RPMI8226 (cell line): ENCODE data around the gene NME7.
"Not testable (repeated sequence)": the region's sequence is repeated elsewhere in the genome, so short reads cannot be mapped to it uniquely, and the experiment has no call there.

Source experiments
- DNase-seq: peaks from one replicate; pipeline ENCODE4 v3.0.0-alpha.2; 2015

The NME7 gene

DNA sequence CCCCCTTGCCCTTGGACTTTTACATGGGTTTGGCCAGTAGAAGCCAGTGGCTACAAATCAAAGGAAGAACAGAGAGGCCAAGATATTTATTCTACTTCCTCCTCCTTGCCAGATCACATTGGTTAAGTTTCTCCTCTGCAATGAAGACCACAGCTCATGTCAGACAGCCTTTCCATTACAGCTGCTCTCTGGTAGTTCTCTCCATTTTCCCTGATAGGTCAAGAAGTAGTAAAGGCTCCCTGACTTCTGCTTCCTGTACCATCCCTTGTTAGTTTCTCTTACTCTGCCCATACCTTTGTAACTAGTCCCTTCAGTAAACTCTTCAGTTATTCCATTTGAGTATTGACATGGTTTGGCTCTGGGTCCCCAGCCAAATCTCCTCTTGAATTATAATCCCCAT is 27.8 kb downstream of the NME7 start:
- no peak for DNase-seq

DNA sequence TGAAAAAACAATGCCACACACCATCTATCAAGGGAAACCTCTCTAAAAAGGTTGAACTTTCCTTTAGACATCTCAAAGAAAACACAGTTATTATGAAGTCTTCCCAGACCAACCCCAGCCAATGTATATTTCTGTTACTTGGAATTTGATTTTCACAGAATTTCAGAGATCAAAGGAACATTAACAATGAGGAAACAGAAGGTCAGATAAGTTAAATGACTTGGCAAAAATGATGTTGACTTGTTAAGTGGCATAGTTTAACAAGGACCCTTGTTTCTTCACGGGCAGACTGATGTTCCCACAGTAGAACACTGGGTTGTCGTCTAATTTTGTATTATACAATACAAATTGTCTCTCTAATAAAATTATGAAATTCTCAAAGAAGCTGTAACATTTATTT is 29.0 kb downstream of the NME7 start:
- DNase-seq, result no peak

GRCh38 chr1:169336947-169337715 is 30.5 kb downstream of the NME7 start:
- DNase-seq, result not testable (repeated sequence)

DNA sequence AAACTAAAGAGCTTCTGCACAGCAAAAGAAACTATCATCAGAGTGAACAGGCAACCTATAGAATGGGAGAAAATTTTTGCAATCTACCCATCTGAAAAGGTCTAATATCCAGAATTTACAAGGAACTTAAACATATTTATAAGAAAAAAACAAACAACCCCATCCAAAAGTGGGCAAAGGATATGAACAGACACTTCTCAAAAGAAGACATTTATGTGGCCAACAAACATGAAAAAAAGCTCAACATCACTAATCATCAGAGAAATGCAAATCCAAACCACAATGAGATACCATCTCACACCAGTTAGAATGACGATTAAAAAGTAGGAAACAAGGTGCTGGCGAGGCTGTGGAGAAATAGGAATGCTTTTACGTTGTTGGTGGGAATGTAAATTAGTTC is 32.9 kb downstream of the NME7 start:
- not testable (repeated sequence) for DNase-seq

GRCh38 chr1:169330927-169331326 is 36.7 kb downstream of the NME7 start:
- no peak for DNase-seq

DNA sequence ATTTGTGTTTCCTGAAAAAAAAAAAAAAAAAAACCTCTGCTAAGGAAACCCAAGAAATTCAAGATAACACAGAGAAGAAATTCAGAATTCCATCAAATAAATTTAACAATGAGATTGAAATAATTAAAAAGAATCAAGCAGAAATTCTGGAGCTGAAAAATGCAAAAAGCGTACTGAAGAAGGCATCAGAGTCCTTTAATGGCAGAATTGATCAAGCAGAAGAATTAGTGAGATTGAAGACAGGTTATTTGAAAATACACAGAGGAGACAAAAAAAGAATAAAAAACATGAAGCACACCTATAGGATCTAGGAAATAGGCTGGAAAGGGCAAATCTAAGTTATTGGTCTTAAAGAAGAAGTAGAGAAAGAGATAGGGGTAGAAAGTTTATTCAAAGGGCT is 38.2 kb downstream of the NME7 start:
- DNase-seq, result no peak

GRCh38 chr1:169327875-169328274 is 39.7 kb downstream of the NME7 start:
- DNase-seq, result no peak

DNA sequence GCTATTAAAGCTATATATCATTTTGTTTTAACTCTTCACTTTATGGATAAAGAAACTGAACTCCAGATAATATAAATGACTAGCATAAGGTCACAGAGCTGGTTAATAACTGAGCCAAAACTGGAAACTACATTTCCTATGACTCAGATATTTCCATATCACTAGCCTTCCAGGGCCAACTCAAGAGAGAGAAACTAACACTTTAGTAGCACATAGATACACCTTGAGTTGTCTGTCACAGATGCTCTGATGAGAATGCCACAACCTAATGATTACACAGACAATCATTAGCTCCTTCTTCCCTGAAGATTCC is 40.7 kb downstream of the NME7 start:
- no peak for DNase-seq

- no peak for DNase-seq
Observed at GRCh38 chr1:169326261-169326955, 41.2 kb downstream of the NME7 start.

- DNase-seq, result no peak
Observed at GRCh38 chr1:169325117-169325516, 42.5 kb downstream of the NME7 start.

GRCh38 chr1:169322138-169322537 is 45.5 kb downstream of the NME7 start:
- no peak for DNase-seq

- no peak for DNase-seq
Observed at GRCh38 chr1:169321539-169321938, 46.1 kb downstream of the NME7 start.

DNA sequence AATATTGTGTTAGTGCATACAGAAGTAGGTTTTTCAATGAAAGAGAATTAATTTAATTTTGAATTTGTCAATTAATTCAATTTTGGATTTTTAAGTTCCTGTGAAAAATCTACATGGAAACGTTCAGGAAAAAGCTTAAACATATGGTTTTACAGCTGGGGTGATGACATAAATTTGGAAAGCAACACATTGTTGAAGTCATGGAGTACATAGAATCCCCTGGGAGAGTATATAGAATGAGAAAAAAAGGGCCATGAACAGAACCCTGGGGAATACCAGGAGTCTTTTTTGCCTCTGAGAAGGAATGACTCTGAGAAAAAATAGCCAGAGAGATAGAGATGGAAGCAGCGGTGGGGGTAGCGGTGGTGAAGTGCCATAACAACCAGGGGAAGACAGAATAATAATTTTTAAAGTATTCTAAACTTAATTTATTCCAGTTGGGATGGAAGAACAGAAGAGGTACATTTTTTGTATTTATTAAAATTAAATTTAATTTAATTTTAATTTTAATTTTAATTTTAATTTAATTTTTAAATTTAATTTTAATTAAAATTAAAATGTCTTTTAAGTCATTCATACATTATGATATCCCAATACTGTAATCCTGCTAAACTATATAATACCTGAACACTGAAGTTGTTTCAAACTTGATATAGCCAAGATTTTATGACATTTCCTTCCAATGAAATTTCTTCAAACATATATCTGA is 48.9 kb downstream of the NME7 start:
- no peak for DNase-seq

DNA sequence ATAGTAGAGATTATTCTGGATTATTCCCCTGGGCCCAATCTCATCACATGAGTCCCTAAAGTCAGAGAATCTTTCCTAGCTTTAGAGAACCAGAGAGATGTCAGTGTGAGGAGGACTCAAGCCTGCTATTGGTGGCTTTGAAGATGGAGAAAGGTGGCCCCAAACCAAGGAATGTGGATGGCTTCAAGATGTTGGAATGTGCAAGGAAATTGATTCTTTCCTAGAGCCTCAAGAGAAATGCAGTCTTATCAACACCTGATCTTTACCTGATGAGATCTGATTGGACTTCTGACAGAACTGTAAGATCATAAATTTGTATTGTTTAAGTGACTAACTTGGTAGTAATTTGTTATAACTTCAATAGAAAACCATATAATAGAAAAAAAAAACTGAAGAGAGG is 51.0 kb downstream of the NME7 start:
- no peak for DNase-seq

- DNase-seq, result no peak
Observed at GRCh38 chr1:169312084-169312954, 55.3 kb downstream of the NME7 start.

DNA sequence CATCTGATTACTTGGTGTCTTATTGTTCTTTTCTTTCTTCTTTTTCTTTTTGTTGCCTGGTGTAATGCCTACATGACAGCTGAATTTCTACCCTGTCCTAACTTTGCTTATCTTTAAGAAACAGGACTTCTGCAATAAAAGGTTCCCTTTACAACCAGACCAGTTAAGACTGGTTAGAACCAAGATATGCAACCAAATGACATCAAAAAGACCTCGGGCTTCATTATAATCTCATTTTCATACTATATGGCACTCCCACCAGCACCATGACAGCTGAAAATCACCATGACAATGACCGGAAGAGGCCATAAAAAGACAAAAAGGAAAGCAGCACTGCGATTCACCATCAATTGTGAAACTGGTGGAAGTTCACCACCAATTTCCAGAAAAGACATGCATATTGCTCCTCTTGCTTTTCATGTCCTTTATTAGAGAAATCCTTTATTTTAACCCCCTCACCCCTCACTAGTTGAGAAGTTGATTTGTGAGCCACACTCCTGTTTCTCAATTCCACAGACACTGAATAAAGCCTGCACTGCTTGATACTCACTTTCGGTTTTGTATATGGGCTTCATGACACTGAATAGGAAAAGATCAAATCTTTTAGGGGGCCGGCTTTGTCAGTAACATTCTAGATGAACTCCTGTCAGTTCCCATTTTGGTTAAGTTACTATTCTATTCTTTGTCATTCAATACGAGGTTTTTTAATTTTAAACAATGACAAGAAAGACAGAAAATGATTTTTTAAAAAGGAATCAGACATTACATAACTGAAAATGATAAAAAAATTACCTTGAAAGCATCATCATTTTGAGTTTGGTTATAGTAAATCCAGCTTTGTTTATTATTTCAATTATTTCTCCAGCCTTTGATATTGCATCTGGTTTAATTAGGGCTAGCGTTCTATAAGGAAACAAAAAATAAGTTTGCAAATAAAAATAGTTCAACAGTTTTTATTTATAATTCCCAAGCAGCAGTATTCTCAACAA is 58.1 kb downstream of the NME7 start:
- DNase-seq, result no peak

DNA sequence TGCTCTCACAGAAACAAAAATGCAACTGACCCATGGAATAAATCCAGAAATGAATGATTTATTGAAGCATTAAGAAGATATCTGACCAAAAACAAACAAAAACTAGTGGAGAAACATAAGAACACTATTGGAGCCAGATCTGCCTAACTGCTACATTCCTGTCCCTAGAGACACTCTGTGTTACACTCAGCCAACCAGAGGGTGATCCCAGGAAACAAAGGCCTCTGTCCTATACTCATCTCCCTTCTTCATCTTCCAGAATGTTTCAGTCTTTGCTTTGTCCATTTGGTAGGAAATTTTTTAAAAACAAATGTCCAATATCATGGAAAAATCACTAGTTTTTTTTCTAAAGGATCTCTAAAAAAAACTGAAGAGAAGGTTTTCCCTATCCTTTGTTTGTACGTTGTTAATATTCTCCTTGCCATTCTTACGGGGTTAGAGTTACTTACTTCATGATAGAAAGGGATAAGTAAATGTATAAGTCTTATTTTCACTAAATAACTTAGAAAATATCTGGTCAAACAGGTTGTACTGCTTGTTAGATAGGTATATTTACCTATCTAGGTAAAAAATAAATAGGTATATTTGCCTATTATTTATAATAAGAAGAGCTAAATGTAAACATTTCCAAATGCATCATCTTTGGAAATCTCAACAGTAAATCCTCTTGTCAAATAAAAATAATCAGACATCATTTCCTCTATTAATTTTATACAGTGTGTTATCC is 59.1 kb downstream of the NME7 start:
- no peak for DNase-seq

DNA sequence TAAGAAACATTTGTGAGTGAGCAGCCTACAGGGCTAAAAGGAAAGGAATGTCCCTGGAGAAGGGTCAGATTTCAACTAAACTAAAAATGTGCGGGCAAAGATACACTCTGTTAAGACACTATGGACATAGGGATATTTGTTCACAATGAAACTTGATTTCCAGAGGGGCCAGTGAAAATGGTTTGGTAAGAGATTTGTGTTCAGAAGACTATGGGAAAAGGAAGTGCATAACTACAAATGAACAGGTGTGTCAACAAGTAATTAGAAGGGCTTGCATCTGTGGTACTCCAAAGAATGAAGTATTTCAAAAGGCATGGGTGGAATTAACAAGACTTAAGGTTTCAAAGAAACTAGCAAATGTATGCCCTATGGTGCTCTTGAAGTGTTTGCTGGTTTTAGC is 60.4 kb downstream of the NME7 start:
- no peak for DNase-seq

GRCh38 chr1:169305948-169306347 is 61.6 kb downstream of the NME7 start:
- DNase-seq, result no peak

DNA sequence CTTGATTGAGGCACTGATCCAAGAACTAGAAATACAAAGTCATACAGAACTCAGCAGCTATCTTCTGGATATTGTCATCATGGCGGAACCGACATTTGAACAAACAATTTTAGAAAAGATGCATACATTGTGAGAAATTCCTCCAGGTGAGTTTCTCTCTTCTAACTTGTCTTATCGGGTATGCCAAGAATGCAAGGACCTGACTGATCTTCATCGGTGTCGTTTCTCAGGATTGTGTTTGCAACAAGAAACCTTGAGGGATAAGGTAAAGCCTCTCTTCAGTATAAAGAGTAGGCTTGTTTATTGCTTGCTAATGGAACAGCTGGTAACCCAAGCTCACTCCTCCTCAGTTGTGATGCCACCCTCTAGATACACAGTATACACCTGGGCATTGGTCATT is 62.2 kb downstream of the NME7 start:
- DNase-seq, result no peak

GRCh38 chr1:169300854-169301253 is 66.7 kb downstream of the NME7 start:
- DNase-seq, result no peak
